ENCODE results near the gene MSANTD7.

DNA sequence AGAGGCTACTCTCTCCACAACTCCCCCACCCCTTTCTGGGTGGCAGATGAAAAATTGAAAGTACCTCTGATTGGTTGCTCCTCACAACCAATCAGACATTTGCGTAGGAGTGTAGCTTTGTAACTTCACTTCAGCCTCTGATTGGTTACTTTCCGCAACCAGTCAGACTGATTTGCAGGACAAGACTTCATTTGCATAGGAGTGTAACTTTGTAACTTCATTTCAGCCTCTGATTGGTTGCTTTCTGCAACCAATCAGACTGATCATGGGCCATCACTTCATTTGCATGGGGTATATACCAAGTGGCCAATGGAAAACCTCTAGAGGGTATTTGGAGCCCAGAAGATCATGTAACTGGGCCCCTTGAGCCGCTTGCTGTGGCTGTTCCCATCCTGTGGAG, 25.8 kb upstream of the MSANTD7 start:
- TF ChIP-seq GATA2 (IDR thresholded peaks at IDR 0.05; ENCODE audit: low read depth, low read length) (no peak), GATA3 (IDR thresholded peaks at IDR 0.05; ENCODE audit: low read depth, low read length) (no peak)
